ENCODE results near the gene ANO4.

- TF ChIP-seq CTCF (IDR thresholded peaks at IDR 0.05 in 4 of 5, conservative IDR thresholded peaks at IDR 0.05 in 1 of 5), result no peak
- no peak for TF ChIP-seq POLR2A (IDR thresholded peaks at IDR 0.05)
Measured at GRCh38 chr12:101077791-101078528, 283.4 kb downstream of the ANO4 start.

Data from gastrocnemius medialis (tissue), 4 donors.